NB4 (cell line): ENCODE data around the gene ENAH.
"Not testable (repeated sequence)": the region's sequence is repeated elsewhere in the genome, so short reads cannot be mapped to it uniquely, and the experiment has no call there.

Experiments
- DNase-seq: peaks from one replicate; pipeline ENCODE4 v3.0.0; 2010; ENCODE audit warnings: low read depth
- H3K4me3 ChIP-seq: one replicate; pipeline ENCODE4 v1.5.1; 2011; ENCODE audit warnings: mild to moderate bottlenecking, low read depth, low read length, moderate library complexity
- CTCF ChIP-seq: IDR thresholded peaks from one replicate; pipeline ENCODE4 v1.5.1; 2012; ENCODE audit warnings: low read depth, low read length
- MYC ChIP-seq: IDR thresholded peaks from 2 replicates; pipeline ENCODE4 v1.6.1; 2011; ENCODE audit warnings: low read depth, low read length
- POLR2A ChIP-seq: IDR thresholded peaks from 2 replicates; pipeline ENCODE4 v1.6.1; 2011; ENCODE audit warnings: mild to moderate bottlenecking; ENCODE audit not compliant: insufficient read length; ENCODE audit errors: extremely low read depth
- TF ChIP-seq, protein P1 (sequence below): IDR thresholded peaks from 2 replicates; pipeline ENCODE4 v1.6.1; 2011; ENCODE audit warnings: low read depth, low read length

ENAH gene

GRCh38 chr1:225627304-225627947 lies 25.5 kb downstream of the ENAH start:
- H3K4me3 ChIP-seq = no peak overlapping the region
- no peak for TF ChIP-seq CTCF
- no peak for TF ChIP-seq POLR2A
- TF ChIP-seq, protein P1, sequence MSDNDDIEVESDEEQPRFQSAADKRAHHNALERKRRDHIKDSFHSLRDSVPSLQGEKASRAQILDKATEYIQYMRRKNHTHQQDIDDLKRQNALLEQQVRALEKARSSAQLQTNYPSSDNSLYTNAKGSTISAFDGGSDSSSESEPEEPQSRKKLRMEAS = no peak
- TF ChIP-seq MYC = no peak
- DNase-seq = no peak

DNA sequence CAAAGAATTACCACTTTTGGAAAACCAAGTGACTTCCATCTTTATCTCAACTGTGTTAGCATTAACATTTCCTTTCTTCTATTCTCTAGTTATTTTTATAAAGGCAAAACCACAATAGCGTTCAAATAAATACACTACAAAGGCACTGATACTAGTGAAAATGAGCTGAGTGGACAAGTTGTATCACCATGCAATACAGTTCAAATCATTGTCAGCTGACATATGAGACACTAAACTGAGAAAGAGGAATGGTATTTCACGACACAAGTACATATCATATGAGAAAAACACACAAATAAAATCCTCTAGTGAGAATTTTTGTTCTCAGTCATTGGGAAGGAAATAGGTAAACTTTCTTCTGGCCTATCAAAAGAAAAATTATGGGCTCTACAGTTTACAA lies 26.2 kb downstream of the ENAH start:
- no peak for DNase-seq
- TF ChIP-seq CTCF (no peak), POLR2A (no peak), MYC (no peak)
- TF ChIP-seq, protein P1 = no peak

GRCh38 chr1:225617956-225618355 lies 35.0 kb downstream of the ENAH start:
- no peak overlapping the region for H3K4me3 ChIP-seq
- TF ChIP-seq, protein P1 = no peak
- no peak for TF ChIP-seq CTCF
- TF ChIP-seq POLR2A = no peak
- TF ChIP-seq MYC = no peak
- DNase-seq = no peak

More for the DNA sequence above, 26.2 kb downstream of the ENAH start:
- H3K4me3 ChIP-seq = no peak overlapping the region

DNA sequence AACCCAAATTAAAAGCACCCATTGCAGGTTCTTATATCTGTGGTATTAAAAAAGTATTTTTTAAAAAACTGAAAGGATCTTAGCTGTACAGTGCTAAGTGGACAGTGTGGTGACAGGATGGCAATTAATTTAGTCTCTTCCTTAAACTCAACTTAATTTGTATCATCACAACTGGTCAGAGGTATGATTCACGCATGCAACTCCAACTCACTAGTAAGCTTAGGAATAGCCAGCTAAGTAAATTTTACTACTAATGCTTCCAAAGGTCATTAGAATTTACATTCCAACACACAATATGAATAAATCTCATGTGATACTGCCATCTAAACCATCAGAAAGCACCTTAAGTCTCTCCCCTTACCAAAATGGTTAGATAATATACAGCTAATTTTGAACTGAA lies 35.4 kb downstream of the ENAH start:
- H3K4me3 ChIP-seq = no peak overlapping the region
- no peak for DNase-seq
- no peak for TF ChIP-seq MYC
- no peak for TF ChIP-seq POLR2A
- TF ChIP-seq, protein P1 = no peak
- no peak for TF ChIP-seq CTCF

DNA sequence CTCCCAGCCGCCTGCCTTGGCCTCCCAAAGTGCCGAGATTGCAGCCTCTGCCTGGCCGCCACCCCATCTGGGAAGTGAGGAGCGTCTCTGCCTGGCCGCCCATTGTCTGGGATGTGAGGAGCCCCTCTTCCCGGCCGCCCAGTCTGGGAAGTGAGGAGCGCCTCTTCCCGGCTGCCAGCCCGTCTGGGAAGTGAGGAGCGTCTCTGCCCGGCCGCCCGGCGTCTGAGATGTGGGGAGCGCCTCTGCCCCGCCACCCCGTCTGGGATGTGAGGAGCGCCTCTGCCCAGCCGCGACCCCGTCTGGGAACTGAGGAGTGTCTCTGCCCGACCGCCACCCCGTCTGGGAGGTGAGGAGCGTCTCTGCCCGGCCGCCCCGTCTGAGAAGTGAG lies 37.5 kb downstream of the ENAH start:
- H3K4me3 ChIP-seq, DNase-seq: not testable (repeated sequence)

DNA sequence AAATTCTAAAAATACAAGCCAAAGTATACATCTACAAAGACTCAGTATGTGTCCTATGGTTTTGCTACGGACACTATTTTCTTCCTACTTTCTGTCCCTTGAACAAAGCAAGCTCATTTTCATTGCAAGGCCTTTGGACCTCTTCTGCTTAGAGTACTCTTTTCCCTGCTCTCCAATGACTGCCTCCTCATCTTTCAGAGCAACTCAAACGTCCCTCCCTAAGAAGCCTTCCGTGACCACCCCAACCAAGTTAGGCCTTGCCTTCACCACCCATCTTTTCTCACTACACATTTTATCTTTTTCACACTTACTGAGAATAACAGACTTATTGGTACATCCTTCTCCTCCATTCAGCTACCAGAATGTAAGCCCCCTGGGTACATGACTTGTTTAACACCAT lies 39.9 kb downstream of the ENAH start:
- H3K4me3 ChIP-seq = no peak overlapping the region
- TF ChIP-seq, protein P1 = no peak
- TF ChIP-seq CTCF = no peak
- TF ChIP-seq POLR2A = no peak
- TF ChIP-seq MYC = no peak

More for the DNA sequence above, 39.9 kb downstream of the ENAH start:
- no peak for DNase-seq
